Testis (tissue), 2 donors: Measurements from ENCODE around the gene ARHGDIA.

Experiments used
- POLR2A ChIP-seq: fragments of 450-650 bp; IDR thresholded peaks from one replicate; pipeline ENCODE4 v1.6.1; 2017; ENCODE audit warnings: antibody characterized with exemption, mild to moderate bottlenecking, moderate library complexity
- TF ChIP-seq, protein P1 (sequence below), 3 experiments: fragments of 450-650 bp in 2 of 3; fragments of 200-600 bp in 1 of 3; sonication (generic) in 1 of 3; IDR thresholded peaks; one replicate each; pipeline ENCODE4 v1.5.1; 2016 to 2019; ENCODE audit warnings: antibody characterized with exemption in 3 of 3, mild to moderate bottlenecking in 2 of 3, moderate library complexity in 1 of 3

DNA sequence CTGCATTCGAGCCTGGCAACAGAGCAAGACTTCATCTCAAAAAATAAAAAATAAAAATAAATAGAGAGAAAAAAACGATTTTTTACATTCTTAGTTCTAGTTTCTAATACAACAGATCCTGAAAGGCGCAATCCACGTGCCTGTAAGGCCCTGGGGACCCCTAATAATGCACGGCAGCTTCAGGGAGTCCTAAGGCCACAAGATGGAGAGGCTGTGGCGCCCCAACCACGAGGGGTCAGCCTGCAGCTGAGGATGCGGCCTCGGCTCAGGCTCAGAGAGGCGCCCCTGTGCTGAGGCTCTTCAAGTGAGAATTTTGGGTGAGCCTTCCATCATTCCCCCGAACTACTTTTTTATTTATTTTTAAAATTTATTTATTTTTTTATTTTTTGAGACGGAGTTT, 21.7 kb downstream of the ARHGDIA start:
- TF ChIP-seq, protein P1, sequence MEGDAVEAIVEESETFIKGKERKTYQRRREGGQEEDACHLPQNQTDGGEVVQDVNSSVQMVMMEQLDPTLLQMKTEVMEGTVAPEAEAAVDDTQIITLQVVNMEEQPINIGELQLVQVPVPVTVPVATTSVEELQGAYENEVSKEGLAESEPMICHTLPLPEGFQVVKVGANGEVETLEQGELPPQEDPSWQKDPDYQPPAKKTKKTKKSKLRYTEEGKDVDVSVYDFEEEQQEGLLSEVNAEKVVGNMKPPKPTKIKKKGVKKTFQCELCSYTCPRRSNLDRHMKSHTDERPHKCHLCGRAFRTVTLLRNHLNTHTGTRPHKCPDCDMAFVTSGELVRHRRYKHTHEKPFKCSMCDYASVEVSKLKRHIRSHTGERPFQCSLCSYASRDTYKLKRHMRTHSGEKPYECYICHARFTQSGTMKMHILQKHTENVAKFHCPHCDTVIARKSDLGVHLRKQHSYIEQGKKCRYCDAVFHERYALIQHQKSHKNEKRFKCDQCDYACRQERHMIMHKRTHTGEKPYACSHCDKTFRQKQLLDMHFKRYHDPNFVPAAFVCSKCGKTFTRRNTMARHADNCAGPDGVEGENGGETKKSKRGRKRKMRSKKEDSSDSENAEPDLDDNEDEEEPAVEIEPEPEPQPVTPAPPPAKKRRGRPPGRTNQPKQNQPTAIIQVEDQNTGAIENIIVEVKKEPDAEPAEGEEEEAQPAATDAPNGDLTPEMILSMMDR (IDR thresholded peaks at IDR 0.05) = no peak
- TF ChIP-seq POLR2A = no peak
